GM23248 (cell line): ENCODE results near the gene MRPS34.

Source experiments
- EZH2 ChIP-seq: fragments of 200-600 bp; sonication (generic); IDR thresholded peaks from 2 replicates; pipeline ENCODE4 v1.6.1; 2018; ENCODE audit warnings: antibody characterized with exemption, mild to moderate bottlenecking; ENCODE audit not compliant: insufficient read depth, poor library complexity, severe bottlenecking
- EZH2phosphoT487 ChIP-seq: fragments of 200-600 bp; sonication (generic); IDR thresholded peaks from 2 replicates; pipeline ENCODE4 v1.6.1; 2018; ENCODE audit warnings: antibody characterized with exemption, moderate library complexity, mild to moderate bottlenecking, low read depth; ENCODE audit not compliant: insufficient read depth

GRCh38 chr16:1784977-1785845 lies 12.3 kb upstream of the MRPS34 start:
- TF ChIP-seq EZH2, result no peak
- no peak for TF ChIP-seq EZH2phosphoT487
